Esophagus squamous epithelium (tissue), 5 donors: ENCODE measurements around the gene PDE12. TPM values are rescaled to one million over a fixed set of nuclear protein-coding genes. Genes with fewer than 3 reads are reported as not detected.

Experiments
- DNase-seq: peaks from one replicate; lab custom pipeline; 2025; lab: John Stamatoyannopoulos, UW
- H3K27ac ChIP-seq, 4 donors: fragments of 200-600 bp; sonication (generic); one replicate each; pipeline ENCODE4 v1.5.1; 2016 to 2019; ENCODE audit warnings: mild to moderate bottlenecking in 1 of 4
- H3K27me3 ChIP-seq, 4 donors: fragments of 200-600 bp; sonication (generic); 1 replicate in 3 of 4; 2 replicates in 1 of 4; pipeline versions ENCODE4 v1.5.1 to v1.6.0; 2017 to 2021; ENCODE audit warnings: antibody characterized with exemption in 1 of 4
- H3K36me3 ChIP-seq, 3 donors: fragments of 200-600 bp; sonication (generic); one replicate each; pipeline ENCODE4 v1.5.1; 2016 to 2019
- H3K4me1 ChIP-seq, 3 donors: fragments of 200-600 bp; sonication (generic); one replicate each; pipeline ENCODE4 v1.5.1; 2017 to 2019
- H3K4me3 ChIP-seq, 4 donors: fragments of 200-600 bp; sonication (generic); 1 replicate in 3 of 4; 2 replicates in 1 of 4; pipeline ENCODE4 v1.5.1; 2016 to 2019; ENCODE audit warnings: mild to moderate bottlenecking in 2 of 4, moderate library complexity in 1 of 4
- H3K9me3 ChIP-seq, 3 donors: fragments of 200-600 bp; sonication (generic); one replicate each; pipeline ENCODE4 v1.5.1; 2016 to 2019
- CTCF ChIP-seq, 6 experiments: fragments of 450-650 bp in 4 of 6; fragments of 200-600 bp in 2 of 6; sonication (generic) in 2 of 6; IDR thresholded peaks; one replicate each; pipeline ENCODE4 v1.5.1; 2016 to 2019; ENCODE audit warnings: antibody characterized with exemption in 6 of 6, mild to moderate bottlenecking in 4 of 6, moderate library complexity in 4 of 6
- POLR2A ChIP-seq, 4 donors: fragments of 450-650 bp; IDR thresholded peaks; one replicate each; pipeline ENCODE4 v1.6.1; 2017; ENCODE audit warnings: antibody characterized with exemption in 4 of 4, mild to moderate bottlenecking in 4 of 4, moderate library complexity in 3 of 4
- WGBS, 2 donors: methylation state at CpG; one replicate each; pipeline ENCODE4 v1.1.5; 2018; 5-methylcytosine and 5-hydroxymethylcytosine counted together
- intact Hi-C: fragments of 100-400 bp; cut with DNase I; formaldehyde crosslinking; loops from one replicate; pipeline ENCODE4 v1.15.0; 2022
- total RNA-seq, 4 donors: library from RNA; depleted of rRNA; stranded (reverse); fragments of >200 nt; gene quantifications; one replicate each; pipeline ENCODE4 v1.1.0, GENCODE V29; 2016
- donor health status: DM: yes; HTN: yes; CAD: no.

PDE12 gene
- total RNA-seq, 4 donors from 2014 or later: 19.7 to 26.1 (median 23.7) TPM

DNA sequence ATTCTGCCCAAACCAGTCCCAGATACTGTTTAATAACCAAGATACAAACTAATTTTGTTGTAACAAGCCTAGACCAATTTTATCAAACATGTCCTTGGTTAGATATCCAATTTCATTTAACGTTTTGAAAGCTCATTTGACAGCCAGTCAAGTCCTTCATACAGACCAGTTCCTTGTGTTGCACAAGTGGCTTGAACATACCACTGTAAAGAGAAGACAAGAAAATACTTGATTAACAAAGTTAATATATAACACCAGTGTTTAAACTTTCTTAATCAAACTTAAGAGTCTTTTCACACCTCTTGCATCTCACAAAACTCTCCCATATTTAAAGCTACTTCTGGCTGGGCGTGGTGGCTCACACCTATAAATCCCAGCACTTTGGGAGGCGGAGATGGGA lies 16.0 kb downstream of the PDE12 start:
- TF ChIP-seq POLR2A (IDR thresholded peaks at IDR 0.05) (no peak), CTCF (IDR thresholded peaks at IDR 0.05) (no peak)
- WGBS, 2 donors: 70 to 72% methylated on average over 3 of the region's 3 CpGs

GRCh38 chr3:57575966-57576626 lies 20.0 kb downstream of the PDE12 start:
- no peak for TF ChIP-seq CTCF (IDR thresholded peaks at IDR 0.05)
- TF ChIP-seq POLR2A (IDR thresholded peaks at IDR 0.05): no peak
- no peak overlapping the region for H3K27ac ChIP-seq
- DNase-seq: no peak
- H3K4me3 ChIP-seq: no peak overlapping the region
- intact Hi-C loops: no loop called here
- no peaks in the 10 kb centered on the region for H3K27me3 ChIP-seq
- H3K4me1 ChIP-seq: peaks cover 0 to 12% (median 0%) of the 10 kb centered on the region in 3 donors
- H3K36me3 ChIP-seq: peaks cover 5 to 99% (median 29%) of the 10 kb centered on the region in 3 donors
- no peaks in the 10 kb centered on the region for H3K9me3 ChIP-seq
- WGBS, 2 donors: 64 to 81% methylated on average over 3 of the region's 3 CpGs

More for the DNA sequence above, 16.0 kb downstream of the PDE12 start:
- H3K27ac ChIP-seq: no peak overlapping the region
- intact Hi-C loops: no loop called here
- H3K4me3 ChIP-seq: no peak overlapping the region
- H3K36me3 ChIP-seq: peaks cover 5 to 93% (median 30%) of the 10 kb centered on the region in 3 donors
- no peaks in the 10 kb centered on the region for H3K27me3 ChIP-seq
- H3K9me3 ChIP-seq: no peaks in the 10 kb centered on the region
- H3K4me1 ChIP-seq: peaks cover 0 to 11% (median 0%) of the 10 kb centered on the region in 3 donors
- no peak for DNase-seq

- no peaks in the 10 kb centered on the region for H3K27me3 ChIP-seq
- no peak for DNase-seq
- no peak overlapping the region for H3K4me3 ChIP-seq
- peaks cover 0 to 19% (median 0%) of the 10 kb centered on the region in 3 donors for H3K4me1 ChIP-seq
- peaks cover 0 to 99% (median 29%) of the 10 kb centered on the region in 3 donors for H3K36me3 ChIP-seq
- no peak overlapping the region for H3K27ac ChIP-seq
- H3K9me3 ChIP-seq: no peaks in the 10 kb centered on the region
- WGBS, 2 donors: 92 to 95% methylated on average over 9 of the region's 9 CpGs
- intact Hi-C loops: no loop called here
- TF ChIP-seq POLR2A (IDR thresholded peaks at IDR 0.05): no peak
- no peak for TF ChIP-seq CTCF (IDR thresholded peaks at IDR 0.05)
Measured at GRCh38 chr3:57577801-57578200, 21.7 kb downstream of the PDE12 start.

DNA sequence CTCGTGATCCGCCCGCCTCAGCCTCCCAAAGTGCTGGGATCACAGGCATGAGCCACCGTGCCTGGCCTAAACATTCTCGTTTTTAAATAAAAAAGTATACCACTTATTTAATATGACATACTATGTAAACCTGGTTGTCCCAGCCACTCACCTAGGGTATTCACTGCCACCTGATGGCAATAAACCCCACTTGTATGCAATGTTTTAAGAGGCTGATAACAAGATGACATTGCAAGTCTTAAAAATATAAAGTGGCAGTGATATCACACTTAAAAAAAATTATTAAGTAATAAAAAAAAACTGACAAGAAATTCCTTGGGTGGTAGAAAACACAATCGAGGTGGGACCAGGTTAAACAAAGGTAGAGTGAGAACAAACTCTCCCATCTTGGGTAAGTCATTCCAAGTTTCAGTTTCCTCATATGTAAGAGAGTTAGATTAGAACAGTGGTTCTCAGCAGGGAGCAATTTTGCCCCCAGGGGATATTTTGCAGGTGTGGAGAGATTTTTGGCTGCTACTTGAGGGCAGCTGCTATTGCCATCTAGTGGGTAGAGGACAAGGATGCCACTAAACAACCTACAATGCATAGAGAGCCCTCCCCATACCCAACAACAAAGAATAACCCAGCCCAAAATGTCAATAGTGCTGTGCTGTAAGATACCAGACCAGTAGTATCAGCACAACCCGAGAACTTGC lies 26.5 kb downstream of the PDE12 start:
- 80 to 89% methylated on average over 7 of the region's 7 CpGs for WGBS, 2 donors
- peak in 3 of 6 experiments; percentile 17 to 39 (median 31) for TF ChIP-seq CTCF (IDR thresholded peaks at IDR 0.05)
- no peak for TF ChIP-seq POLR2A (IDR thresholded peaks at IDR 0.05)
- intact Hi-C loops: no loop called here
- peaks cover 0 to 65% (median 8%) of the 10 kb centered on the region in 3 donors for H3K36me3 ChIP-seq
- no peak overlapping the region for H3K4me3 ChIP-seq
- H3K9me3 ChIP-seq: no peaks in the 10 kb centered on the region
- no peaks in the 10 kb centered on the region for H3K27me3 ChIP-seq
- H3K27ac ChIP-seq: no peak overlapping the region
- peaks cover 0 to 32% (median 4%) of the 10 kb centered on the region in 3 donors for H3K4me1 ChIP-seq
- no peak for DNase-seq

- no peak for DNase-seq
- Histone ChIP-seq H3K9me3 (no peaks in the 10 kb centered on the region), H3K4me3 (no peak overlapping the region), H3K27me3 (no peaks in the 10 kb centered on the region), H3K27ac (no peak overlapping the region), H3K4me1 (peaks cover 0 to 32% (median 4%) of the 10 kb centered on the region in 3 donors), H3K36me3 (peaks cover 0 to 57% (median 4%) of the 10 kb centered on the region in 3 donors)
- intact Hi-C loops: no loop called here
- TF ChIP-seq POLR2A (IDR thresholded peaks at IDR 0.05): no peak
- TF ChIP-seq CTCF (IDR thresholded peaks at IDR 0.05): no peak
- WGBS, 2 donors: 80 to 92% methylated on average over 2 of the region's 2 CpGs
Measured at GRCh38 chr3:57583544-57583943, 27.5 kb downstream of the PDE12 start.
